Breast epithelium (tissue), 3 donors: Measurements from ENCODE around the gene FECH.

Experiments used
- CTCF ChIP-seq, 3 donors: fragments of 450-650 bp; IDR thresholded peaks; one replicate each; pipeline ENCODE4 v1.5.1; 2016 to 2017; ENCODE audit warnings: antibody characterized with exemption in 3 of 3, mild to moderate bottlenecking in 3 of 3, moderate library complexity in 3 of 3
- POLR2A ChIP-seq: fragments of 450-650 bp; IDR thresholded peaks from one replicate; pipeline ENCODE4 v1.6.1; 2016; ENCODE audit warnings: antibody characterized with exemption, mild to moderate bottlenecking, moderate library complexity
- POLR2AphosphoS5 ChIP-seq, 3 donors: sonication (generic); formaldehyde crosslinking; IDR thresholded peaks; one replicate each; pipeline ENCODE4 v1.6.1; 2017; ENCODE audit warnings: antibody characterized with exemption in 3 of 3

- TF ChIP-seq CTCF (IDR thresholded peaks at IDR 0.05), result no peak
- TF ChIP-seq POLR2A, result no peak
- TF ChIP-seq POLR2AphosphoS5 (IDR thresholded peaks at IDR 0.05), result no peak
Observed at GRCh38 chr18:57543560-57543959, 42.9 kb downstream of the FECH start.
